Endometrium (tissue), 2 donors: ENCODE results near the gene CDKL2.
"Not testable (repeated sequence)": the region's sequence is repeated elsewhere in the genome, so short reads cannot be mapped to it uniquely, and the experiment has no call there.

Experiments used
- FAIRE-seq: peaks from 2 replicates; lab custom pipeline; 2012; peaks lifted over from hg19 to GRCh38; lab: Jason Lieb, UNC
- donor health status: control.
- donor health status: control.

The CDKL2 gene

DNA sequence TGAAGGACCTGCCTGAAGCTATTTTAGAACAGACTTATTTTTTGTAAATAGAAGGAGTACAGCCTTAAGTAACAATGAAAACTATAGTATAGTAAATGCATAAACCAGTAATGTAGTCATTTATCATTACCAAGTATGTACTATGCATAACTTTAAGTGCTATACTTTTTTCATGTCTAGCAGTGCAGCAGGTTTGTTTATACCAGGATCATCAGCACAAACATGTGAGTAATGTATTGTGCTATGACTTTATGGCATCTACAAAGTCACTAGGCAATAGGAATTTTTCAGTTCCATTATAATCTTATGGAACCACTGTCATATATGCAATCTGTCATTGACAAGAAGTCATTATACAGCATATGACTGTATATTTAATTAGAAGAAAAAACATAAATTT lies 77.9 kb downstream of the CDKL2 start:
- FAIRE-seq, result no peak

- no peak for FAIRE-seq
Observed at GRCh38 chr4:75549019-75549418, 81.3 kb downstream of the CDKL2 start.

DNA sequence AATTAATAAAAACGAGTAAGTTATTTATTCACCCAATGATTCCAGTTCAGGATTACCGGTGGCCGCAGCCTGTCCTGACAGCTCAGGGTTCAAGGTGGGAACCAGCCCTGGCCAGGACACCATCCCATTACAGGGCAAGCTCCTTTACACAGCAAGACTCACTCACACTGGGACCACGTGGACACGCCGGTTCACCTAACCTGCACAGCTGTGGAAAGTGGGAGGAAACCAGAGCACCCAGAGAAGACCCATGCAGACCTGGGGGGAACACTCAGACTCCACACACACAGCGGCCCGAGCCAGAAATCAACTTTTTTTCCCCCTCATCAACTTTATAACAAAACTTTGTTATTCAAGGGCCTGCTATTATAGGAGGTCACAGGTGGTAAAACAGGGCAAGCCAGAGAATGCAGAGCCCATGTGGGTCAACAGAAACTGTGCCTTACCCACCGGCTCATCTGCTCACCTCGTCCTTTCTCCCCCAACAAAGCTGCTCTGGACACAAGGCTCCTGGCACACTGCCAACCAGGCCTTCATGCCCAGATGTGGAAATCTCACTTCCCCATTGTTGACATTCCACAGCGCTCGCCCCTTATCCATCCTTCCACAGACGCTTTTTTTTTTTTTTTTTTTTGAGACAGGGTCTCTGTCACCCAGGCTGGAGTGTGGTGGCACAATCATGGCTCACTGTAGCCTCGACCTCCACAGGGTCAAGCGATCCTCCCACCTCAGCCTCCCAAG lies 82.5 kb downstream of the CDKL2 start:
- FAIRE-seq, result no peak

DNA sequence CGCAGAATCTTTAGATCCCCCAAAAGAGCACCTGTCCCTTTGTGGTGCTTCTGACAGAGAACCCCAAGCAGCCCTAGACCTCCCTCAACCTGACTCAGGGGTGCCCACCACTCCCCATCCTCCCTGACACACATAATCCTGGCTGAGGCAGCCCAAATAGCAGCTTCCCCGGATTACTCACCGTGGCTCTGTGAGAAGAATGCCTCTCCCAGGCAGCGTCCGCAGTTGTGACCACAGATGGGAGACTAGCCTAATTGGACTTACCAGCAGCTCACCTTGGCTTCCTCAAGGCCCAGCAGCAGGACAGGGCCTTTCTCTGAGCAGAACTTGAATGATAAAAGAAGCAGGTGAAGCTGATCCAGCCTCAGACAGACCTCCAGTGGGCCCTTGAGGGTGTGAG lies 84.8 kb downstream of the CDKL2 start:
- FAIRE-seq, result no peak

DNA sequence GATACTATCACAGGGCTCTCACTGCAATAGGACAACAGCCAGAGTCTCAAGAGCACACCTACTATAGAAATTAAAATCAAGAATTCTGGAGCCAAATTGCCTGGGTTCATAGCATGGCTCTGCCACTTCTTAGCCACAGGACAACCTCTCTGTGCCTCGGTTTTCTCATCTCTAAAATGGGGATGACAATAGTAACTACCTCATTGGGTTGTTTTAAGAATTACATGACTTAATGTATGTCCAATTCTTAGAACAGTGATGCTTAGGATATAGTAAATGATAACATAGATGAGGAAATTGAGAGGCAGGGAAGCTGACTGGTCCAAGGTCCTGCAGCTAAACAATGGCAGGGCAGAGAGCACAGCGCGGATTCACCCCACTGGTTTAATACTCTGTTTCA lies 85.5 kb downstream of the CDKL2 start:
- FAIRE-seq, result no peak

DNA sequence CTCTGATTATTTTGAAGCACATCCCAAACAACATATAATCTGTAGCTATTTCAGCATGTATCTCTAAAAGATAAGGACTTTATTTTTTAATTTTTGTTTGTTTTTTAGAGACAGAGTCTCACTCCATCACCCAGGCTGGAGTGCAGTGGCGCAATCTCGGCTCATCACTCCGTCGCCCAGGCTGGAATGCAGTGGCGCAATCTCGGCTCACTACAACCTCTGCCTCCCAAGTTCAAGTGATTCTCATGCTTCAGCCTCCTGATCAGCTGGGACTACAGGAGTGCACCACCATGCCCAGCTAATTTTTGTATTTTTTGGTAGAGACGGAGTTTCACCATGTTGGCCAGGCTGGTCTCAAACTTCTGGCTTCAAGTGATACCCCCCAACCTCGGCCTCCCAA lies 86.1 kb downstream of the CDKL2 start:
- not testable (repeated sequence) for FAIRE-seq

GRCh38 chr4:75542824-75543223 lies 87.5 kb downstream of the CDKL2 start:
- no peak for FAIRE-seq

GRCh38 chr4:75537308-75537707 lies 93.0 kb downstream of the CDKL2 start:
- not testable (repeated sequence) for FAIRE-seq

GRCh38 chr4:75533926-75534325 lies 96.4 kb downstream of the CDKL2 start:
- FAIRE-seq, result not testable (repeated sequence)

DNA sequence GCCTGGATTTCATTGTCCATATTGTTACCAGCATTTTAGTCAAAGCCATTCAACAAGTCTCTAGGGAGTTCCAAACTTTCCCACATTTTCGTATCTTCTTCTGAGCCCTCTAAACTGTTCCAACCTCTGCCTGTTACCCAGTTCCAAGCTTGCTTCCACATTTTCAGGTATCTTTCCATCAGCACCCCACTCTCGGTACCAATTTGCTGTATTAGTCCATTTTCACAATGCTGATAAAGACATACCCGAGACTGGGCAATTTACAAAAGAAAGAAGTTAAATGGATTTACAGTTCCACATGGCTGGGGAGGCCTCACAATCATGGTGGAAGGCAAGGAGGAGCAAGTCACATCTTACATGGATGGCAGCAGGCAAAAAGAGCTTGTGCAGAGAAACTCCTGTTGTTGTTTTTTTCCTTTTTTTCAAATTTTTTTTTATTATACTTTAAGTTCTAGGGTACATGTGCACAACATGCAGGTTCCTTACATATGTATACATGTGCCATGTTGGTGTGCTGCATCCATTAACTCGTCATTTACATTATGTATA lies 96.9 kb downstream of the CDKL2 start:
- not testable (repeated sequence) for FAIRE-seq

DNA sequence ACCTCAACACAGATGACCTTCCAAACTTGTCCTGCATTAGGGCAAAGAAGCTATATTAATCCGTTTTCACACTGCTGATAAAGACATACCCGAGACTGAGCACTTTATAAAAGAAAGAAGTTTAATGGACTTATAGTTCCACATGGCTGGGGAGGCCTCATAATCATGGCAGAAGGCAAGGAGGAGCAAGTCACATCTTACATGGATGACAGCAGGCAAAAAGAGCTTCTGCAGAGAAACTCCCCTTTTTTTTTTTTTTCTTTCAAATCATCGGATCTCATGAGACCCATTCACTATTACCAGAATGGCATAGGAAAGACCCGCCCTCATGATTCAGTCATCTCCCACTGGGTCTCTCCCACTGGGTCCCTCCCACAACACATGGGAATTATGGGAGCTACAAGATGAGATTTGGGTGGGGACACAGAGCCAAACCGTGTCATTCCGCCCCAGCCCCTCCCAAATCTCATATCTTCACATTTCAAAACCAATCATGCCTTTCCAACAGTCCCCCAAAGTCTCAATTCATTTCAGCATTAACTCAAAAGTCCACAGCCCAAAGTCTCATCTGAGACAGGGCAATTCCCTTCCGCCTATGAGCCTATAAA lies 98.7 kb downstream of the CDKL2 start:
- FAIRE-seq, result not testable (repeated sequence)

GRCh38 chr4:75530556-75531322 lies 99.6 kb downstream of the CDKL2 start:
- no peak for FAIRE-seq
